Activated B cell treated with CpG ODN at 0.5 μM for 24 hours (primary cell): ENCODE measurements around the gene STRIT1. TPM values are rescaled to one million over a fixed set of nuclear protein-coding genes. Genes with fewer than 3 reads are reported as not detected.

Experiments
- ATAC-seq: fragments of 200-7000 bp; cut with Tn5 transposase; one replicate; pipeline ENCODE4 v1.10.0; 2021; ENCODE audit warnings: low read depth, mild to moderate bottlenecking, moderate library complexity
- CTCF ChIA-PET: fragments of 350-600 bp; sonication (Branson Sonifier 250); formaldehyde crosslinking; loops from one replicate; lab custom pipeline; 2021; ENCODE audit warnings: antibody characterized with exemption; lab: Charles Lee
- POLR2A ChIA-PET: fragments of 350-600 bp; sonication (Branson Sonifier 250); formaldehyde crosslinking; loops from one replicate; lab custom pipeline; 2021; ENCODE audit warnings: antibody characterized with exemption; lab: Charles Lee
- DNase-seq: peaks from one replicate; pipeline ENCODE4 v3.0.0; 2022
- H3K27ac Mint-ChIP-seq: one replicate; pipeline ENCODE4 v1.8.0; 2020; ENCODE audit warnings: mixed read lengths
- H3K27me3 Mint-ChIP-seq: one replicate; pipeline ENCODE4 v1.8.0; 2021; ENCODE audit warnings: mixed read lengths
- H3K36me3 Mint-ChIP-seq: one replicate; pipeline ENCODE4 v1.8.0; 2021; ENCODE audit warnings: low read depth, mixed read lengths
- H3K4me1 Mint-ChIP-seq: one replicate; pipeline ENCODE4 v1.8.0; 2021; ENCODE audit warnings: mixed read lengths
- H3K4me3 Mint-ChIP-seq: one replicate; pipeline ENCODE4 v1.8.0; 2020; ENCODE audit warnings: mild to moderate bottlenecking, mixed read lengths
- H3K9me3 Mint-ChIP-seq: one replicate; pipeline ENCODE4 v1.8.0; 2020; ENCODE audit warnings: mixed read lengths
- CTCF ChIP-seq: fragments of 200-600 bp; IDR thresholded peaks from one replicate; pipeline ENCODE4 v1.8.0; 2022; ENCODE audit warnings: antibody characterized with exemption, mild to moderate bottlenecking
- intact Hi-C: fragments of 100-400 bp; cut with micrococcal nuclease; formaldehyde crosslinking; loops from one replicate; pipeline ENCODE4 v1.15.1; 2024
- total RNA-seq: library from RNA; stranded (reverse); gene quantifications from 2 replicates; pipeline ENCODE4 v1.2.3, GENCODE V29; 2022

The STRIT1 gene
- total RNA-seq, 1 donor from 2014 or later, result not detected

- no peaks in the 10 kb centered on the region for H3K27me3 Mint-ChIP-seq
- H3K36me3 Mint-ChIP-seq, result no peaks in the 10 kb centered on the region
- DNase-seq (no peak), ATAC-seq (no peak)
- no peaks in the 10 kb centered on the region for H3K9me3 Mint-ChIP-seq
- H3K4me1 Mint-ChIP-seq, result no peaks in the 10 kb centered on the region
- ChIA-PET POLR2A (no interaction called here), CTCF (no interaction called here)
- intact Hi-C loops, result no loop called here
- H3K27ac Mint-ChIP-seq, result no peak overlapping the region
- H3K4me3 Mint-ChIP-seq, result no peak overlapping the region
- no peak for TF ChIP-seq CTCF
These were observed 15.3 kb upstream of the STRIT1 start for GRCh38 chr3:155308831-155309230.

- intact Hi-C loops, result no loop called here
- ChIA-PET POLR2A (no interaction called here), CTCF (no interaction called here)
- Mint-ChIP-seq H3K27ac (no peak overlapping the region), H3K27me3 (no peaks in the 10 kb centered on the region), H3K4me3 (no peak overlapping the region), H3K9me3 (no peaks in the 10 kb centered on the region), H3K36me3 (no peaks in the 10 kb centered on the region), H3K4me1 (no peaks in the 10 kb centered on the region)
- DNase-seq (no peak), ATAC-seq (no peak)
- TF ChIP-seq CTCF, result no peak
These were observed 13.7 kb upstream of the STRIT1 start for GRCh38 chr3:155307183-155307582.

GRCh38 chr3:155304394-155304793 is 10.9 kb upstream of the STRIT1 start:
- no peak for ATAC-seq
- H3K4me3 Mint-ChIP-seq, result no peak overlapping the region

GRCh38 chr3:155303540-155304097 is 10.1 kb upstream of the STRIT1 start:
- Mint-ChIP-seq H3K27me3 (no peaks in the 10 kb centered on the region), H3K4me1 (no peaks in the 10 kb centered on the region), H3K4me3 (no peak overlapping the region), H3K9me3 (no peaks in the 10 kb centered on the region), H3K27ac (no peak overlapping the region), H3K36me3 (no peaks in the 10 kb centered on the region)
- POLR2A ChIA-PET, result no interaction called here
- ATAC-seq, result no peak
- no peak for TF ChIP-seq CTCF
- no peak for DNase-seq
- intact Hi-C loops, result no loop called here
- CTCF ChIA-PET, result no interaction called here

More at GRCh38 chr3:155304394-155304793, 10.9 kb upstream of the STRIT1 start:
- no peak overlapping the region for H3K27ac Mint-ChIP-seq
- no peak for DNase-seq
- no peaks in the 10 kb centered on the region for H3K36me3 Mint-ChIP-seq
- ChIA-PET CTCF (no interaction called here), POLR2A (no interaction called here)
- no peak for TF ChIP-seq CTCF
- no peaks in the 10 kb centered on the region for H3K27me3 Mint-ChIP-seq
- no peaks in the 10 kb centered on the region for H3K4me1 Mint-ChIP-seq
- intact Hi-C loops, result no loop called here
- H3K9me3 Mint-ChIP-seq, result no peaks in the 10 kb centered on the region

- CTCF ChIA-PET, result no interaction called here
- no peaks in the 10 kb centered on the region for H3K36me3 Mint-ChIP-seq
- ATAC-seq, result no peak
- TF ChIP-seq CTCF, result no peak
- H3K27me3 Mint-ChIP-seq, result no peaks in the 10 kb centered on the region
- intact Hi-C loops, result no loop called here
- H3K4me3 Mint-ChIP-seq, result no peak overlapping the region
- no peak overlapping the region for H3K27ac Mint-ChIP-seq
- no peak for DNase-seq
- no peaks in the 10 kb centered on the region for H3K9me3 Mint-ChIP-seq
- no peaks in the 10 kb centered on the region for H3K4me1 Mint-ChIP-seq
- POLR2A ChIA-PET, result no interaction called here
These were observed 9.4 kb upstream of the STRIT1 start for GRCh38 chr3:155302891-155303290.
